NCI-H2081 (cell line): ENCODE data around the gene PLVAP.
A peak's percentile ranks its signal among the peaks of the same experiment; 100 is the strongest.

Source experiments
- DNase-seq, 2 experiments: peaks; one replicate each; lab custom pipeline; 2025; lab: John Stamatoyannopoulos, UW

Gene PLVAP

GRCh38 chr19:17376935-17377600 is at the start of gene PLVAP:
Gene PLVAP, minus strand, starts transcription at chr19:17377342. Its CDS starts 54 bp downstream, at chr19:17377288.
- no peak for DNase-seq

GRCh38 chr19:17424743-17425365 is 47.7 kb upstream of the PLVAP start:
- no peak for DNase-seq

- DNase-seq = no peak
These were observed 46.5 kb upstream of the PLVAP start for GRCh38 chr19:17423429-17424208.

- DNase-seq = no peak
These were observed 44.8 kb upstream of the PLVAP start for GRCh38 chr19:17421942-17422341.

GRCh38 chr19:17420475-17420924 is 43.4 kb upstream of the PLVAP start:
- peak in 1 of 2 experiments; percentile 35 for DNase-seq

- DNase-seq = peak; percentile 97 to 99
These were observed 42.7 kb upstream of the PLVAP start, which contains the start of gene MVB12A for GRCh38 chr19:17419621-17420474. Gene MVB12A, plus strand, starts transcription at chr19:17420047. Its CDS starts 89 bp downstream, at chr19:17420136.

GRCh38 chr19:17419154-17419620 is 42.0 kb upstream of the PLVAP start:
- no peak for DNase-seq

GRCh38 chr19:17418710-17419109 is 41.6 kb upstream of the PLVAP start:
- DNase-seq = no peak

GRCh38 chr19:17415121-17415520 is 38.0 kb upstream of the PLVAP start:
- no peak for DNase-seq

- DNase-seq = no peak
These were observed 37.0 kb upstream of the PLVAP start for GRCh38 chr19:17414097-17414496.

GRCh38 chr19:17411801-17412200 is 34.7 kb upstream of the PLVAP start:
- DNase-seq = no peak

GRCh38 chr19:17409990-17410389 is 32.8 kb upstream of the PLVAP start:
- DNase-seq = no peak

- no peak for DNase-seq
These were observed 29.7 kb upstream of the PLVAP start for GRCh38 chr19:17406887-17407196.

GRCh38 chr19:17406046-17406886 is 29.1 kb upstream of the PLVAP start:
- no peak for DNase-seq

- DNase-seq = no peak
These were observed 28.3 kb upstream of the PLVAP start, which contains the start of gene BST2 for GRCh38 chr19:17405250-17406045. Gene BST2, minus strand, starts transcription at chr19:17405630. Its CDS starts 55 bp downstream, at chr19:17405575.

GRCh38 chr19:17404621-17405249 is 27.6 kb upstream of the PLVAP start:
- DNase-seq = no peak

GRCh38 chr19:17404015-17404414 is 26.9 kb upstream of the PLVAP start:
- DNase-seq = no peak

- DNase-seq = no peak
These were observed 26.1 kb upstream of the PLVAP start for GRCh38 chr19:17402982-17403855.
